Ovary (tissue), 9 donors: ENCODE data around the gene SLC27A2. TPM values are rescaled to one million over a fixed set of nuclear protein-coding genes. Genes with fewer than 3 reads are reported as not detected.

Experiments
- DNase-seq, 5 donors: peaks; one replicate each; pipeline ENCODE4 v3.0.0-alpha.2; 2019 to 2020
- H3K27ac ChIP-seq, 2 donors: fragments of 200-600 bp; one replicate each; pipeline versions ENCODE4 v1.5.1 to v1.8.0; 2019 to 2022
- H3K27me3 ChIP-seq: fragments of 200-600 bp; one replicate; pipeline ENCODE4 v1.8.0; 2022
- H3K36me3 ChIP-seq: fragments of 200-600 bp; sonication (generic); one replicate; pipeline ENCODE4 v1.5.1; 2019
- H3K4me1 ChIP-seq: one replicate; pipeline ENCODE4 v1.8.1; 2013; ENCODE audit warnings: mild to moderate bottlenecking, moderate library complexity; ENCODE audit not compliant: insufficient read depth
- H3K4me3 ChIP-seq: fragments of 200-600 bp; sonication (generic); one replicate; pipeline ENCODE4 v1.5.1; 2017
- H3K9me3 ChIP-seq, 2 donors: fragments of 200-600 bp in 1 of 2; sonication (generic) in 1 of 2; one replicate each; pipeline versions ENCODE4 v1.5.1 to v1.8.1; 2013 to 2019; ENCODE audit warnings: mild to moderate bottlenecking in 1 of 2, moderate library complexity in 1 of 2
- CTCF ChIP-seq, 3 donors: fragments of 450-650 bp in 2 of 3; fragments of 200-600 bp in 1 of 3; IDR thresholded peaks; one replicate each; pipeline versions ENCODE4 v1.5.1 to v1.8.0; 2016 to 2022; ENCODE audit warnings: antibody characterized with exemption in 3 of 3, mild to moderate bottlenecking in 1 of 3
- EP300 ChIP-seq: sonication (generic); formaldehyde crosslinking; IDR thresholded peaks from one replicate; pipeline ENCODE4 v1.6.1; 2017; ENCODE audit warnings: antibody characterized with exemption
- POLR2A ChIP-seq: fragments of 450-650 bp; IDR thresholded peaks from one replicate; pipeline ENCODE4 v1.6.1; 2017; ENCODE audit warnings: antibody characterized with exemption, mild to moderate bottlenecking, moderate library complexity
- whole genome bisulfite sequencing, 3 donors: extraction: QIAGEN DNeasy Blood & Tissue Kit in 1 of 3; methylation state at CpG; one replicate each; pipeline versions ENCODE4 v1.1.5 to v1.1.7; 2013 to 2017; 5-methylcytosine and 5-hydroxymethylcytosine counted together
- intact Hi-C, 4 donors: fragments of 100-400 bp; cut with DNase I; formaldehyde crosslinking; loops; one replicate each; pipeline versions ENCODE4 v1.11.0 to v1.15.1; 2022 to 2023
- polyA plus RNA-seq, 2 donors: library from polyadenylated mRNA; stranded (reverse); fragments of 200-250 nt in 1 of 2; fragments of 350-450 nt in 1 of 2; fragmentation: Illumina TruSeq in 1 of 2; extraction: RNeasy Lipid Tissue Mini Kit (QIAGEN cat#74804) in 1 of 2; gene quantifications; one replicate each; pipeline ENCODE4 v1.2.3, GENCODE V29; 2013 to 2014
- total RNA-seq, 7 donors: library from RNA; depleted of rRNA in 2 of 7; stranded (reverse); fragments of >200 nt in 2 of 7; fragmentation: NEBNext Ultra II Directional in 3 of 7; extraction: Animal tissue kit (Norgen Biotek cat#: 25700) in 3 of 7; gene quantifications; one replicate each; pipeline versions ENCODE4 v1.1.0 to v1.2.4, GENCODE V29; 2016 to 2023
- donor health status: DM: no; HTN: no; CAD: no; lungs with moderate emphysema.
- donor health status: DM: no; HTN: no; CAD: no.
- donor health status: Bipolar disorder and iron deficiency.
- donor health status: DM: yes; HTN: yes; CAD: no.
- donor health status: DM: no; HTN: no; CAD: no.
- donor health status: DM: yes; HTN: yes; CAD: no.

SLC27A2 gene
- total and polyA plus RNA-seq, 9 donors: 0.10 to 4.7 (median 0.47) TPM; not detected in 2

- Histone ChIP-seq H3K27ac (no peak overlapping the region), H3K27me3 (no peaks in the 10 kb centered on the region), H3K4me1 (peaks cover 1% of the 10 kb centered on the region), H3K4me3 (no peak overlapping the region), H3K9me3 (no peaks in the 10 kb centered on the region), H3K36me3 (no peaks in the 10 kb centered on the region)
- no peak for TF ChIP-seq EP300
- TF ChIP-seq CTCF (IDR thresholded peaks at IDR 0.05): no peak
- TF ChIP-seq POLR2A: no peak
- WGBS, 3 donors: 50 to 63% (median 60%) methylated on average over 5 of the region's 5 CpGs
- intact Hi-C loops: no loop called here
- DNase-seq: no peak
These were observed 45.1 kb downstream of the SLC27A2 start for GRCh38 chr15:50227076-50227475.

GRCh38 chr15:50228866-50229265 lies 46.9 kb downstream of the SLC27A2 start:
- 87 to 92% (median 92%) methylated on average over 3 of the region's 3 CpGs for WGBS, 3 donors
- no peaks in the 10 kb centered on the region for H3K36me3 ChIP-seq
- H3K4me3 ChIP-seq: no peak overlapping the region
- DNase-seq: no peak
- H3K9me3 ChIP-seq: no peaks in the 10 kb centered on the region
- peaks cover 1% of the 10 kb centered on the region for H3K4me1 ChIP-seq
- no peaks in the 10 kb centered on the region for H3K27me3 ChIP-seq
- intact Hi-C loops: no loop called here
- H3K27ac ChIP-seq: peak overlapping the region in 1 of 2 donors; percentile 46
- TF ChIP-seq POLR2A: no peak
- TF ChIP-seq CTCF (IDR thresholded peaks at IDR 0.05): no peak
- no peak for TF ChIP-seq EP300

GRCh38 chr15:50229336-50229735 lies 47.3 kb downstream of the SLC27A2 start:
- intact Hi-C loops: no loop called here
- TF ChIP-seq EP300 (no peak), POLR2A (no peak), CTCF (IDR thresholded peaks at IDR 0.05) (no peak)

GRCh38 chr15:50231761-50232160 lies 49.8 kb downstream of the SLC27A2 start:
- TF ChIP-seq POLR2A: no peak
- no peak for TF ChIP-seq EP300
- no peak for TF ChIP-seq CTCF (IDR thresholded peaks at IDR 0.05)
- no peaks in the 10 kb centered on the region for H3K27me3 ChIP-seq
- no peak overlapping the region for H3K4me3 ChIP-seq
- peaks cover 1% of the 10 kb centered on the region for H3K4me1 ChIP-seq
- H3K9me3 ChIP-seq: no peaks in the 10 kb centered on the region
- H3K27ac ChIP-seq: no peak overlapping the region
- no peaks in the 10 kb centered on the region for H3K36me3 ChIP-seq
- intact Hi-C loops: no loop called here
- DNase-seq: no peak

More at GRCh38 chr15:50229336-50229735, 47.3 kb downstream of the SLC27A2 start:
- Histone ChIP-seq H3K4me3 (no peak overlapping the region), H3K27ac (peak overlapping the region in 1 of 2 donors; percentile 46), H3K36me3 (no peaks in the 10 kb centered on the region), H3K9me3 (no peaks in the 10 kb centered on the region), H3K4me1 (peaks cover 1% of the 10 kb centered on the region), H3K27me3 (no peaks in the 10 kb centered on the region)
- peak in 2 of 5 donors; percentile 31 to 42 for DNase-seq
- 8 to 33% (median 17%) methylated on average over 3 of the region's 3 CpGs for WGBS, 3 donors
